NCI-H345 (cell line): ENCODE measurements around the gene NFX1.
"Not testable (repeated sequence)": the region's sequence is repeated elsewhere in the genome, so short reads cannot be mapped to it uniquely, and the experiment has no call there.

Source experiments
- DNase-seq: peaks from one replicate; lab custom pipeline; 2025; lab: John Stamatoyannopoulos, UW

The NFX1 gene

GRCh38 chr9:33388110-33388994, 98.0 kb downstream of the NFX1 start:
- DNase-seq = no peak

- not testable (repeated sequence) for DNase-seq
Observed at GRCh38 chr9:33391111-33391771, 100.9 kb downstream of the NFX1 start.

GRCh38 chr9:33392591-33393021, 102.3 kb downstream of the NFX1 start:
- not testable (repeated sequence) for DNase-seq

- no peak for DNase-seq
Observed at GRCh38 chr9:33393581-33393980, 103.3 kb downstream of the NFX1 start.

GRCh38 chr9:33393986-33394385, 103.7 kb downstream of the NFX1 start:
- DNase-seq = not testable (repeated sequence)

GRCh38 chr9:33395159-33395879, 105.0 kb downstream of the NFX1 start:
- not testable (repeated sequence) for DNase-seq

- DNase-seq = not testable (repeated sequence)
Observed at GRCh38 chr9:33397801-33398200, 107.5 kb downstream of the NFX1 start.

GRCh38 chr9:33399047-33399446, 108.7 kb downstream of the NFX1 start:
- DNase-seq = not testable (repeated sequence)

DNA sequence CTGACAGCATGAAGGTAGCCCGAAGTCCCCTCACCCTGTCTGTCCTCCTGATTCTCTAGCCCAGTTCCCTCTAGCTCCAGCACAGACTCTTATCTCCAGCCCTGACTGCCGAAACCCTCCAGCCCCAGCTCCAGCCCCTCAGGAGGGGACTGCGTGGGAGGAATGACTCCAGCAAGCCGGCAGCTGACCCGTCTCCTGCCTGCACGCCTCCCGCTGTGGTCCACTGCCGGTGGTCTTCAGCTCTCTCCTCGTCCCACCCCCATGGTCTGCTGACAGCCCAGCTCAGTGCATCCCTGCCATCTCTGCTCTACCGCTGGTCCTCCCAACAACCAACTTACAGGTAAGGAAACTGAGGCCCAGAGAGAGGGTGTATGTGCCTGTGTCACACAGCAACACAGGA, 111.5 kb downstream of the NFX1 start:
- not testable (repeated sequence) for DNase-seq

DNA sequence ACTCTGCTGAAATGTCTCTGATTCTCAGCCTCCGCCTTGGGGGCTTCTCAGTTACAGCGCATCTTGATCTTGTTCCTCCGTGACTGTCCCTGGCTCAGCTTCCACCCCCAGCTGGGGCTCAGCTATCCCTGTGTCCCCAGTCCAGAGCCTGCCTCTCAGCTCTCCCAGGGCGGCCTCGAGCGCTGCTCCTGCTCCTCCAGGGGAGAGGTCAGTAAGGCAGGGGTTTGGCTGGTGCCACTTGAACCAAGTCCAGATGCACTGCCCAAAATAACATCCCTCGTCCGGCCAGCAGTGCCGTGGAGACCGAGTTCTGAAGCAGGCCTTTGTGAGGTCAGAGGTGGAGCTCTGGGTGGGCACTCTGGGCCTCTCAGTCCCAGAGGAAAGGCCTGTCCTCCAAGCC, 112.1 kb downstream of the NFX1 start, which contains the start of gene AQP7:
AQP7 (minus strand) TSS at position 198 of the 400 bp plus-strand sequence. CDS start 1,306 bp downstream, outside the sequence.
- not testable (repeated sequence) for DNase-seq

GRCh38 chr9:33403941-33404787, 113.8 kb downstream of the NFX1 start:
- no peak for DNase-seq

GRCh38 chr9:33404788-33405362, 114.6 kb downstream of the NFX1 start:
- DNase-seq = no peak

GRCh38 chr9:33407061-33407460, 116.7 kb downstream of the NFX1 start:
- no peak for DNase-seq

GRCh38 chr9:33408087-33408486, 117.8 kb downstream of the NFX1 start:
- DNase-seq = no peak

DNA sequence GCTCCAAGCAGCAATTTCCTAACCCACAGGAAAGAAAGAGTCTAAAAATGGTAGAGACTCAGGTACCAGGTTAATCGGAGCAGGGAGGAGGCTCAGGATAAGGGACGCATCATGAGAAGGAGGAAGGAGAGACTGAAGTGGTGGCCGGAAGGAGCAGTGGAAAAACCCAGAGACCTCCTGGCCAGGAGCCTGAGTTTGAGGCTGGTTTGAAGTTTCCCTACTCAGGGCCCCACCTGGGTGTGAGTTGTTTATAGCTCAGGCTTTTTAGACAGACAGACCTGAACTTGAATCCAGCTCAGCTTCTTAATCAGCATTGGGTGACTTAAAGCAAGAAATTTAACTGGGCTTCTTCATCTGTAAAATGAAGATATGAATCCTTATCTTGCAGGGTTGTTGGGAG, 124.0 kb downstream of the NFX1 start:
- no peak for DNase-seq

DNA sequence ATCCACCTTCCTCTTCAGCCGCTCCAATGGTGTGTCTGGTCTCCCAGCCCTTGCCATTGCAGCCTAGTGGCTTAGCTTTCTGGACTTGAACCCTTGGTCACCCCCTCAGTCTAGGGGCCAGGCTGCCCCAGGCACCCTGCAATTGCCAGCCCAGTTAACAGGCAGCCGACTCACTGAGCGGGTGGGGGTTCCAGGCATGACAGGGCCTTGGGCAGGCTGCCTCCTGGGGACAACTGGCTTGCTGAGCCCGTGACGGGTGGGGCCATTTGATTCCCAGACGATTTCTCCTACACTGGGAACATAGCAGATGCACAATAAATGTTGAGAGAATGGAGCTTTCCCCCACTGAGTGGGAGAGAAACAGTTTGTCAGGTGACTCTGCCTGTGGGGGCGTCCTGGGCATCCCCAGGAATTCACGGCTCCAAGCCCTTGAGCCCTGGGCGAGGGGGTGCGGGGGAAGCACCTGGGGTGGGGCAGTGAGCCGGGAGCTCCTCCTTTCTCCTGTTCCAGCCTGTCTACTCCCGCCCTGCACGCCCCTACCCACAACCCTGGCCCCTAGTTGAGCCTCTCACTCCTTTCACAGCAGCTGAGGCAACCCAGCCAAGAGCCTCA, 124.7 kb downstream of the NFX1 start:
- no peak for DNase-seq

DNA sequence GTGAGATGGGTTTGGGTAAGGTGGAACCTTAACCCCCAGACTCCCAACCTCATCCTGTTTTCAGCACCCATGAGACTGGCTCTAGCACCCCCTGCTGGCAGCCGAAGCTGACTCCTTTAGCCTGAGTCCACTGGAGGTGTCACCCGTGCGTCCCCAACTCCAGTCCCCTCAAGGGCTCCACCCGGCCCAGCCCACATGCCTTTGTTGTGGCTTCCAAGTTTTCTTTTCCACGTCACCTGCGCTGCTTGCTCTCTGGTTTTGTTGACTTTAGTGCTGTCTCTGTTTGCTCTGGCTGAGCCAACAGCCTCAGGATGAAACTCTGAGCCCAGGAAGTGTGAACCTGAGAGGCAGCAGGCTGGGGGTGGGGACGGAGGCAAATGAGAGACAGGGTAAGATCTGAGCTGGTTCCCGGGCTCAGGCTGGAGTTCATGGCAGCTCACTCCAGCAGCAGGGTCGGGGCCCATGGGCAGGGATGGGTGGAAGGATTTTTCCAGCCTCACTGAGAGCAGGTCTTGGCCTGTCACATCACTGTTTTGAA, 125.3 kb downstream of the NFX1 start:
- peak; percentile 71 for DNase-seq

DNA sequence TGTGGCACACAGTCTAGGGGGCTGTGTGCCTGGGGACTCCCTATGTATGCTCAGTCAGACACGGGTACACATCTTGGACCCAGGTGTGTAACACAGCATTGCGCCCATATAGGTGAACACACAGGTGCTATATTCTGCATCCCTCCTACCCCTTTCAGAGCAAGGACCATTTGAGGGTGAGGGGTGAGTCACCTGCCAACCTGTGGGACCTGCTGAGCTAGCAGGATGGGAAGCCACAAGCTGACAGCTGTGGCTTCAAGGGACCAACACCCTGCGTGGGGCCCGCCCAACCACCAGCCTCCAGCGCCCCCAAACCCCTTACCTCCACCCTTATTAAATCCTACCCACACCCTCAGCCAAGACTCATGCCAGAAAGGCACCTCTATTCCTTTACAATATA, 126.7 kb downstream of the NFX1 start:
- DNase-seq = no peak

DNA sequence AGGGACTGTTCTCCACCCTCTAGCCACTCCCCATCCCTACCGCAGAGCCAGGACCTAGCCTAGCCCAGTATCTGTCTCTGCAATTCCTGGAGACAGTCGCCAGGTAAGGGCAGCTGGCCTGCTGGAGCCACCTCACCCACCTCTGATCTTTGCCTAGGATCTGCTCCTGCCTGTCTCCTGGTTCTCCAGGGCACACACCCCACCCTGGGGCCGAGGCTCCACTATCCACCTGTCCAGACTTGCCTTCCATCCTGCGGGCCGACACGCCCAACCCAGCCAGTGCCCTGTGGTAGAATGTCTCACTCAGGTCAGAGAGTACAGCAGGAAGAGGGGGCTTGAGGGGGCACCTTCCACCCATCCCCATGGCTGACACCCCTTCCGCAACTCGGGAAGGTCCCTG, 127.8 kb downstream of the NFX1 start:
- no peak for DNase-seq

DNA sequence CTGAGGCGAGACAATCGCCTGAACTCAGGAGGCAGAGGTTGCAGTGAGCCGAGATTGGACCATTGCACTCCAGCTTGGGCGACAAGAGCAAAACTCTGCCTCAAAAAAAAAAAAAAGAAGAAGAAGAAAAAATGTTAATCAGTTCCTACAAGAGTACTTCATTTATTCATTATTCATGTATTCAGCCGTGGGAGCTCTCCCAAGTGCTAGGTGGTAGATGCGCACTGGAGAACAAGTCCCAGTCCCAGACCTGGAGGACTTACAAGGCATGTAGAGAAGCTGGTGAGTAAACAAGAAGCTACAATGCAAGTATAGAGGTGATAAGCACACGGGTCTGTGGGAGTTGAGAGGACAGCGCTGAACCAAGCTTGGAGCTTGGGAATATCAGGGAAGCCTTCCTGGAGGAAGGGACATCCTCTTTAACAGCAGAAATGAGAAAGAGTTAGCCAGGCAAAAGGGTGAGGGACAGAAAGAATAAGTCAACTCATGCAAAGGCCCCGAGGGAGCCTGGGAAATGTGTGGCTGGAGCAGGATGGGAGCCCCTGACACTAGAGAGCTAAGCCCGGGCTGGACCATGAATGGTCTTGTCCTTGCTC, 129.5 kb downstream of the NFX1 start:
- DNase-seq = no peak
